Mucosa of stomach (tissue), 1 donor: ENCODE results near the gene LIPC.

ENCODE experiments used
- H3K27me3 ChIP-seq: one replicate; pipeline ENCODE4 v1.7.0; 2013; ENCODE audit warnings: mild to moderate bottlenecking, low read length; ENCODE audit not compliant: control insufficient read depth, insufficient read depth
- H3K36me3 ChIP-seq: one replicate; pipeline ENCODE4 v1.7.0; 2013; ENCODE audit warnings: low read length; ENCODE audit not compliant: control insufficient read depth, insufficient read depth
- H3K4me1 ChIP-seq: one replicate; pipeline ENCODE4 v1.7.0; 2013; ENCODE audit warnings: mild to moderate bottlenecking, low read length; ENCODE audit not compliant: control insufficient read depth, insufficient read depth
- H3K4me3 ChIP-seq: one replicate; pipeline ENCODE4 v1.7.0; 2013; ENCODE audit warnings: low read length
- H3K9ac ChIP-seq: one replicate; pipeline ENCODE4 v1.7.0; 2013; ENCODE audit warnings: mild to moderate bottlenecking, low read length, moderate library complexity
- H3K9me3 ChIP-seq: one replicate; pipeline ENCODE4 v1.7.0; 2013; ENCODE audit warnings: mild to moderate bottlenecking, low read length, moderate library complexity; ENCODE audit not compliant: control insufficient read depth
- donor health status: Pancreatic carcinoma.

The LIPC gene

DNA sequence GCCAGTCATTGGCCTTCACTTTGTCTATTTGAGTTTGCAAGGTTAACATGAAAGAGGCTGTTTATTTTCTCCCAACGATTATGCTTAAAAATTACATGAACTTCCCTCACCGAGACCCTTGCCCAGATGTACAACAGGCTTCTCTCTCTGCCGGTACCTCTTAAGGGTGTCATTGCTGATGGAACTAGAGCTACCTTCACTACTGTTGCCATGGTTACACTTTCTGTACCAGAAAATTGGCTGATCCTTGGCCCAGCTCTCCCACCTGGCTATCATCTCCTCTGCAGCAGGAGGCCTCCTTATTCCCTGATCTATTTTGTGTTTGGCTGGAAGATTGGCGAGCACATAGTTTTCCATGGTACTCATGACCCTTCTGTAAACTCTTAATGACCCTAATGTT lies 24.0 kb upstream of the LIPC start:
- Histone ChIP-seq H3K36me3 (no peaks in the 10 kb centered on the region), H3K9me3 (no peaks in the 10 kb centered on the region), H3K4me3 (no peak overlapping the region), H3K4me1 (no peaks in the 10 kb centered on the region), H3K9ac (no peak overlapping the region), H3K27me3 (no peaks in the 10 kb centered on the region)

DNA sequence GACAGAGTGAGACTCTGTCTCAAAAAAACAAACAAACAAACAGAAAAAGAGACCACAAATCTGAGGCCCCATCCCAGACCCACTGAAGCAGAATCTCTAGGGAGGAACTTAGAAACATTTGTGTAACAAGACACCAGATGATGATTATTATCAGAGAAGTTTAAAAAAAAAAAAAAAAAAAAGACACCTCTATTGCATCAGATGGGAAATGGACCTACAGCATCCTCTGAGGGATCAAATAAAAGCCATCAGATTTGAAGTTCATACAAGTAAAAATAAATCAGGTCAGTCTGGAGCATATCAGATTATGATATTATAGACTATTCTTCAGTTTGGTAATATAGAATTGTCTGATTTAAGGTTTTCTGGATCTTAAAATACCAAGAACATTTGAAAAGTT lies 21.9 kb upstream of the LIPC start:
- no peaks in the 10 kb centered on the region for H3K4me1 ChIP-seq
- no peaks in the 10 kb centered on the region for H3K36me3 ChIP-seq
- H3K9ac ChIP-seq, result no peak overlapping the region
- H3K9me3 ChIP-seq, result no peaks in the 10 kb centered on the region
- no peaks in the 10 kb centered on the region for H3K27me3 ChIP-seq
- no peak overlapping the region for H3K4me3 ChIP-seq

DNA sequence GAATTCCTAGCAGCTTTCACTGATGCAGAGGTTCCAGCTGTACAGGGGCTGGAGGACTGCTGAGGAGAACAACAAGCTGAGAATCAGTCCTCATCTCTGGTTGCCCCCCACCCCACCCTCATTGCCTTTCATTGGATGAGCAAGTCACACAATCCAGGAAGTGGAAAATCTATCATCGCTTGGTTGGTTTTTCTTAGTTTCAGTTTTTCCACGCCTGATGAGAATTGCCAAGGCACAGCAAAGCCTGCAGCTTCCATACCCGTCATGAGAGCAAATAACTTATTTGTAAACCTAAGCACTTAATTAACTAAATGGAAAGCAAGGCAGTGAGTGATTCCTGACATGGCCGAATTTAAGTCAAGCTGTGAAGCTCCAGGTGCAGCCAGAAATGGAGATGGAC lies 21.4 kb upstream of the LIPC start:
- H3K9me3 ChIP-seq, result no peaks in the 10 kb centered on the region
- no peaks in the 10 kb centered on the region for H3K36me3 ChIP-seq
- no peak overlapping the region for H3K9ac ChIP-seq
- H3K27me3 ChIP-seq, result no peaks in the 10 kb centered on the region
- no peak overlapping the region for H3K4me3 ChIP-seq
- H3K4me1 ChIP-seq, result no peaks in the 10 kb centered on the region

DNA sequence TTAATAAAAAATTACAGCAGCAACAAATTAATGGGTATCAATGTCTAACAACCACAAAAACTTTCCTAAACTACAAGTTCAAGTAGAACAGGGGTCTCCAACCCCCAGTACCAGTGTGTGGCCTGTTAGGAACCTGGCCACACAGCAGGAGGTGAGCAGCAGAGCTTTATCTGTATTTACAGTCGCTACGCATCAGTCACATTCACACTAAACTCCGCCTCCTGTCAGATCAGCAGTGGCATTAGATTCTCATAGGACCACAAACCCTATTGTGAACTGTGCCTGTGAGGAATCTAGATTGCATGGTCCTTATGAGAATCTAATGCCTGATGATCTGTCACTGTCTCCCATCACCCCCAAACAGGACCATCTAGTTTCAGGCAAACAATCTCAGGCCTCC lies 18.5 kb upstream of the LIPC start:
- Histone ChIP-seq H3K4me3 (no peak overlapping the region), H3K9ac (no peak overlapping the region), H3K27me3 (no peaks in the 10 kb centered on the region), H3K36me3 (no peaks in the 10 kb centered on the region), H3K9me3 (no peaks in the 10 kb centered on the region), H3K4me1 (no peaks in the 10 kb centered on the region)

DNA sequence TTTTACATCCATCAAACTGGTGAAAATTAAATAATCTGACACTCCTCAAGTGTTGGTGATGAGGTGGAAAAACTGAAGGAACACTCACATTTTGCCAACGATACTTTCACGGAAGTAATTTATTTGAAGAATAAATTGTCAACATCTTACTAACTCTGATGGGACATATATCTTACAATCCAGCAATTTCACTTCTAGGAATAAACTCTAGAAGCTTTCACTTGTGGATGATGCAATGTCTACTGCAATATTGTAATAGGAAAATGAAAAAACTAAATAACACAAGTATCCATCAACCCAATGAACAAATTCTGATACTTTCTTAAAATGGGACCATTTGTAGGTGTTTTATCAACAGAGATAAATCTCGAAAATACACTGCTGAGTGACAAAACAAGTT lies 16.2 kb upstream of the LIPC start:
- no peaks in the 10 kb centered on the region for H3K27me3 ChIP-seq
- no peaks in the 10 kb centered on the region for H3K36me3 ChIP-seq
- no peak overlapping the region for H3K9ac ChIP-seq
- H3K9me3 ChIP-seq, result no peaks in the 10 kb centered on the region
- H3K4me1 ChIP-seq, result no peaks in the 10 kb centered on the region
- no peak overlapping the region for H3K4me3 ChIP-seq

DNA sequence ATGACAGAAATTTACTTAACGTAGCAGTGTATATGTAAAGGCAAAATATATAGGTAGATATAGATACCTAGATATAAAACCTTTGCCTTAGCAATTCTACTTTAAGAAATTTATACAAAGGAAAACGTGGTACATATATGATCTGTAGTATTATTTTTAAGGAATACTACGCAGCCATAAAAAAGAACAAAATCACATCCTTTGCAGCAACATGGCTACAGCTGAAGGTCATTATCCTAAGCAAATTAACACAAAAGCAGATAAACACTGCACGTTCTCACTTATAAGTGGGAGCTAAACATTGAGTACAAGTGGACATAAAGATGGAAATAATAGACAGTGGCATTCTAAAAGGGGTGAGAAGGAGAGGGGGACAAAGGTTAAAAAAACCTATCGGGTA lies 14.8 kb upstream of the LIPC start:
- Histone ChIP-seq H3K4me3 (no peak overlapping the region), H3K9me3 (no peaks in the 10 kb centered on the region), H3K9ac (no peak overlapping the region), H3K4me1 (no peaks in the 10 kb centered on the region), H3K36me3 (no peaks in the 10 kb centered on the region), H3K27me3 (no peaks in the 10 kb centered on the region)

DNA sequence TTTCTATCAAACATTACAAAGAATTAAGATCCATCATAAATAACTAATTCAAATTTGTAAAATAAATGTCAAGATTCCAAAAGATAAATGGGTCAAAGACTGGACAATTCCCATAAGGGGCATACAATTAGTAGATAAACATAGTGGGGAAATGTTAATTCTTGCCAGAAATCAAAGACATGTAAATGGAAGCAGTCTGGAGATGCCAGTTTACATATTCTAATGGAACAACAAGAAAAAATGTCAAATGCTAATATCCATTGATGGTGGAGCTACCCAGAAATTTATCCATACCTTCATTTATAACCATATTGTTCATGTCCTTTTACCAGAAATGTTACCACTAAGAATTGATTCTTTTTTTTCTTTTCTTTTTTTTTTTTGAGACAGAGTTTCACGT lies 13.7 kb upstream of the LIPC start:
- Histone ChIP-seq H3K4me1 (no peaks in the 10 kb centered on the region), H3K4me3 (no peak overlapping the region), H3K27me3 (no peaks in the 10 kb centered on the region), H3K9me3 (no peaks in the 10 kb centered on the region), H3K36me3 (no peaks in the 10 kb centered on the region), H3K9ac (no peak overlapping the region)

DNA sequence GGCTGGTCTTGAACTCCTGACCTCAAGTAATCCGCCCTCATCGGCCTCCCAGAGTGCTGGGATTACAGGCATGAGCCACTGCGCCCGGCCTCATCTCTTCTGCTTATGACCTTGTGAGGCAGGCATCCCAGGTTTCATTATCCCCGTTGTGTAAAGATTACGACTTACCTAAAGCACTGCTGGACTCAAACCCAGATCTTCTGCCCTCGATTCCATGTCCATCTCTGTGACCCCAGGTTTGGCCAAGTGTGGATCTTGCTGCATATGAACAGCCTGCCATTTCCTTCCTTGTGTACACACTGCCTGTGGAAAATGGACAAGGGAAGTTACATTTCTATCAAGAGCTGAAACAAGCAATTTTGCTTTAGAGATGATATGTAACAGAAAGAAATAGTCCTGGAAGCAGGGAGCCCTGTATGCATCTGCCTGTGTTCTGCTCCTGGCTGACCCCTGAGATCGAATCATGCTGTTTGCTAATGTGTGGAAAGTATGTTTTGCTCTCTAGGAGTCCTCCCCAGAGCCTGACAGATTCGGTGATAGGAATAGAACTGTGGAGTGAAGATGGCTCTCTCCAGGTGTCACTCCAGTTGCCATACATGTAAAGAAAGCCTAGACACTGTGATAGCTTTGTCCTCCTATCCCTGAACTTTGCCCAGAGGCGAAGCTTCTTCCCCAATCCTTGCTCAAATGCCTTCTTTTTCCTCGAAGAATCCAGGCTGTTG lies 11.8 kb upstream of the LIPC start:
- no peaks in the 10 kb centered on the region for H3K27me3 ChIP-seq
- H3K4me3 ChIP-seq, result no peak overlapping the region
- H3K9me3 ChIP-seq, result no peaks in the 10 kb centered on the region
- H3K4me1 ChIP-seq, result no peaks in the 10 kb centered on the region
- H3K9ac ChIP-seq, result no peak overlapping the region
- no peaks in the 10 kb centered on the region for H3K36me3 ChIP-seq

DNA sequence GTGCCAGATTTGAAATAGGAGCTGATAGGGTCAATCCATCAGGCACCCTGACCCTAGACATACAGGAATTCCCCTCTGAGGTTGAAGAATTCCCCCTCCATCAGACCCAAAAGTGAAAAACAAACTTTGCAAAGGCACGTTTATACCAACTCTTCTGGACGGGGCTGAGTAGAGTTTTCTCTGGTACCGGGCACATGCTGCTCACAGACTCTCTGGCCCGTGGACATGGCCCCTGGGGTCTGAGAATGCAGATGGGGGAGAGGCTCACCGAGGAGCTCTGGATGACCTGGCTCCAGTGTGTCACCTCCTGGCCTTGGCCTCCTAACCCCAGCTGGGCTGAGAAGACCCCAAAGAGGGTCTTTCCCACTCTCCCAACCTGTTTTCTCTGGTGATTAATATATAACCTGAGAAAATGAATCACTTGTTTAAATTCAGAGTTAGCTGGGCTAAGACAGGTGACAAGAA lies 11.2 kb upstream of the LIPC start:
- Histone ChIP-seq H3K27me3 (no peaks in the 10 kb centered on the region), H3K4me1 (peaks cover 5% of the 10 kb centered on the region), H3K9ac (no peak overlapping the region), H3K36me3 (no peaks in the 10 kb centered on the region), H3K4me3 (no peak overlapping the region), H3K9me3 (no peaks in the 10 kb centered on the region)

DNA sequence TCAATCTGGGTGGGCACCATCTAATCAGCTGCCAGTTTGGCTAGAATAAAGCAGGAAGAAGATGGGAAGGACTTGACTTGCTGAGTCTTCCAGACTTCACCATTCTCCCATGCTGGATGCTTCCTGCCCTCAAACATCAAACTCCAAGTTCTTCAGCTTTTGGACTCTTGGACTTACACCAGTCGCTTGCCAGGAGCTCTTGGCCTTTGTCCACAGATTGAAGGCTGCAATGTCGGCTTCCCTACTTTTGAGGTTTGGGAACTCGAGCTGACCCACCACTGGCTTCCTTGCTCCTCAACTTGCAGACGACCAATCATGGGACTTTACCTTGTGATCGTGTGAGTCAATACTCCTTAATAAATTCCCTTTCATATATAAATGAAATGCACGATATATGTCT lies 8.6 kb upstream of the LIPC start:
- Histone ChIP-seq H3K27me3 (no peaks in the 10 kb centered on the region), H3K4me1 (peaks cover 5% of the 10 kb centered on the region), H3K36me3 (no peaks in the 10 kb centered on the region), H3K9ac (no peak overlapping the region), H3K9me3 (no peaks in the 10 kb centered on the region), H3K4me3 (no peak overlapping the region)

DNA sequence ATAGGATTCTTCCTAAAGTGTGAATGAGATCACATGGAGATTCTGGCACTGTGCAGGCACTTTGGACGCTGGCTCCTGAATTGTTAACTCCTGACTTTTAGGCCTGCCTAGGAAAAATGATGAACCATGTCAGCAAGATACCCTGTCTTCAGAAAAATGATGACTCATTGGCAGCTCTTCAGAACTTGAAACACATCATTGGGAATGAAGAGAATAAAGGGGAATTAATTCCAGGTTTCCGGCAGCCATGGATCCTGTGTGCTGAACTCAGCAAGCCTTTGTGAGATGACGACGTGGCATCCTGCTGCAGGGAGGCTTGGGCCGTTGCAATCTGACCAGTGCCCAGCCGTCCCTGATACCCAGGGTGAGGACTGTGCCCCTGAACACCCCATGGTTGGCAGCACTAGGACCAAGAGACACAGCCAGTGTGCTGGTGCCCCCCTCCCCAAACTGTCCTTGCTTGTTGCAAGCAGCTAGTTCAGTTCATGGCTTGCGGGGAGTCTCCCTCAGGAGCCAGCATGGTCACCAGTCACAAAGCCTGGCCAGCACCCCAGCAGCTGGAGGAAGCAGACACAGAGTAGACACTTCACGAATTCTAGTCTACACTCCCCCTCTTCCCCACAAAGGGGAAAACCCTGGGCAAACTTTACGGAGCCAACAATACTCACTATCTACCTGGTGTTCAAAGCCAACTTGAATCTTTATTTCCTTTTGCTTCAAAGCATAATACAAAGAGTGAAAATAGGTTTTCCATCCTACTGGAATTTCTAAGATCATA lies 7.8 kb upstream of the LIPC start:
- Histone ChIP-seq H3K4me3 (no peak overlapping the region), H3K36me3 (no peaks in the 10 kb centered on the region), H3K9ac (no peak overlapping the region), H3K9me3 (no peaks in the 10 kb centered on the region), H3K4me1 (peaks cover 5% of the 10 kb centered on the region), H3K27me3 (no peaks in the 10 kb centered on the region)

DNA sequence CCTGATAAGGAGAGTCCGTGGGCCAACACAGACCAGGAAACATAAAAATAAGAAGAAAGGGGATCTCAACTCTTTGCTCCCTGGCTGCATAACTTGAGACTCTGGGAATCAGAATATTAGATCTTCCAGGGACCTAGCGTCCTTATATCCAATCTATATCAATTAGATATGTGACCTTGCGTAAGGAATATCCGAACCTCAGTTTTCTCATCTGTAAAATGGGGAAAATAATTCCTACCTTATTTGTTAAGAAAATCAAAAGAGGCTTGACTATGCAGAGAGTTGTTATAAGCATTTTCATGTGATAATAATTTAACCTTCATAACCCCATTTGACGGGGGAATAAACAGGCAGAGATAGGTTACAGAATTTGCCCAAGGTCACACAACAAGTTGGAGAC lies 7.1 kb upstream of the LIPC start:
- Histone ChIP-seq H3K4me3 (no peak overlapping the region), H3K4me1 (peaks cover 5% of the 10 kb centered on the region), H3K9me3 (no peaks in the 10 kb centered on the region), H3K27me3 (no peaks in the 10 kb centered on the region), H3K36me3 (no peaks in the 10 kb centered on the region), H3K9ac (no peak overlapping the region)
